Mucosa of stomach (tissue), 1 donor: ENCODE data around the gene PPP1R1A.

Source experiments
- H3K27me3 ChIP-seq: one replicate; pipeline ENCODE4 v1.7.0; 2013; ENCODE audit warnings: mild to moderate bottlenecking, low read length; ENCODE audit not compliant: control insufficient read depth, insufficient read depth
- H3K36me3 ChIP-seq: one replicate; pipeline ENCODE4 v1.7.0; 2013; ENCODE audit warnings: low read length; ENCODE audit not compliant: control insufficient read depth, insufficient read depth
- H3K4me1 ChIP-seq: one replicate; pipeline ENCODE4 v1.7.0; 2013; ENCODE audit warnings: mild to moderate bottlenecking, low read length; ENCODE audit not compliant: control insufficient read depth, insufficient read depth
- H3K4me3 ChIP-seq: one replicate; pipeline ENCODE4 v1.7.0; 2013; ENCODE audit warnings: low read length
- H3K9ac ChIP-seq: one replicate; pipeline ENCODE4 v1.7.0; 2013; ENCODE audit warnings: mild to moderate bottlenecking, low read length, moderate library complexity
- H3K9me3 ChIP-seq: one replicate; pipeline ENCODE4 v1.7.0; 2013; ENCODE audit warnings: mild to moderate bottlenecking, low read length, moderate library complexity; ENCODE audit not compliant: control insufficient read depth
- donor health status: Pancreatic carcinoma.

PPP1R1A gene

DNA sequence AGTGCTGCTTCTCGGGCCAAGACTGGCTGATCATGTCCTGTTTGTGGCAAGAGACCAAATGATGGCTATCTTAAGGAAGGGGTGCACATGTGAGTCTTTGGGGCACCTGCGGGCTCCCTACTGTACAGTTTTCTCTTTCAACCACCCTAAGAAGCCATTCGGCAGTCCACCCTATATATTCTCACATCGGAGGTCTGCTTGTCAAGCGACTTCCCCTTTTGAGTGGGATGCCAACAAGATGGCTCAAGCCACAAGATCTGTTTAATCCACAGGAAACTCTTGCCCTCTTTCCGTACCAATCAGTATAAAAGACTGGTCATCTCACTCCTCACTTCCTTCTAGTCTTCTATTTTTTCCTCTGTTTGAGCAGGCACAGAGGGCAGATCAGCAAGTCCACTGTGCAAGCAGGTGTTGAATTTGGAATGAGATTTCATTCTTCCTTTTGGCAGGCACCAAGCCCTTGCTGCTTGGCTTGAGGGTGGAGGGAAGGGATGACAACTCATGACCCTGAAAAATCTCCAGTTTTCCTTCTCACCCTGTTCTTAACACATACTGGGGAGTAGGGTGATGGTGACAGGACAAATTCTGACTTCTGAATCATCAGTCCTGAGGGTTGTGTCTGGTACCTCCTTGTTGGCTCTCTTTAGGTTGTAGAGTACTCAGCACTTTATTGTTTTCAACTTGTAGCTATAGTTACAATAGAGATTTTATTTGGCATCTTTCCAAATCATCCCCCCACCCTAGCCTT, 28.6 kb upstream of the PPP1R1A start:
- no peaks in the 10 kb centered on the region for H3K4me1 ChIP-seq
- H3K4me3 ChIP-seq = no peak overlapping the region
- peaks cover 10% of the 10 kb centered on the region for H3K27me3 ChIP-seq
- no peaks in the 10 kb centered on the region for H3K9me3 ChIP-seq
- H3K36me3 ChIP-seq = no peaks in the 10 kb centered on the region
- no peak overlapping the region for H3K9ac ChIP-seq

GRCh38 chr12:54612225-54612750, 23.8 kb upstream of the PPP1R1A start:
- Histone ChIP-seq H3K27me3 (peaks cover 10% of the 10 kb centered on the region), H3K9me3 (no peaks in the 10 kb centered on the region), H3K36me3 (no peaks in the 10 kb centered on the region), H3K4me1 (no peaks in the 10 kb centered on the region), H3K9ac (no peak overlapping the region), H3K4me3 (no peak overlapping the region)

DNA sequence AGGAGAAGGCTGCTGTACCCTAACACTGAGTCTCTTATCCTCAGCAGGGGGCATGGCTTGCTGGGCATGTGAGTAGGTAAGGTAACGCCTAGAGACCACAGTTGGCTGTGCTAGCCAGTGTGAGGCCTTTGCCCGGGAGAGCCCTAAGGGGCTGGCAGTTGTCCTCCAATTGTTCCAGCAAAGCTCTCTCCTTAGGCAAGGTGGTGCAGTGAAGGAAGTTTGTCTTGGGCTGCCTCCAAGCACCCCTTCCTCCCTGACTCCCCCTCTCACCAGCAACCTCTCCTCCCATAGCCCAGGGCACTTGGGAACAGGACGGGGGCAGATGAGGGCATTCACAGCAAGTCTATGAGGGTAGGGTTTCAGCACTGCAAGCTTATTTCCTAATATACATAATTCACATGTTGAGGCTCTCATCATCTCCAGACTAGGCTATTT, 23.3 kb upstream of the PPP1R1A start:
- Histone ChIP-seq H3K4me1 (no peaks in the 10 kb centered on the region), H3K36me3 (no peaks in the 10 kb centered on the region), H3K9me3 (no peaks in the 10 kb centered on the region), H3K27me3 (peaks cover 10% of the 10 kb centered on the region), H3K9ac (no peak overlapping the region), H3K4me3 (no peak overlapping the region)

DNA sequence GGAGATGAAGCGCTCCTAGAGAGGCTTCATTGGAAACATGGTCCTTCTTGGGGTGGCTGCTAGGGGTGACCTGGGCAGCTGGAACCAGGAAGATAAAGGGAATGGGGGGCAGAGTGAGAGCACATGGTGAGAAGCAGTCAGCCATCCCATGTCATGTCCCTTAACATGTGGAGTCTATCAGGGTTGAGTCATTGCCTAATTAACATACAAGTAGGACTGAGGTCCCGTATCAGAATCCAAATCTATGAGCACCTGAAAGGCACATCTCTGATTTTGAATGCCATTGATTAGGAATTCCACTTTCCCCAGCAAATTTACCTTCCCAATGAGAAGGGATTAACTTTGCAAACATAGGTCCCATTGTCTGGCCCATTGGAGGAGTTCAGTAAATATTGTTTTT, 20.3 kb upstream of the PPP1R1A start:
- H3K36me3 ChIP-seq = no peaks in the 10 kb centered on the region
- H3K9ac ChIP-seq = no peak overlapping the region
- no peaks in the 10 kb centered on the region for H3K4me1 ChIP-seq
- no peak overlapping the region for H3K4me3 ChIP-seq
- H3K9me3 ChIP-seq = no peaks in the 10 kb centered on the region
- peaks cover 7% of the 10 kb centered on the region for H3K27me3 ChIP-seq

DNA sequence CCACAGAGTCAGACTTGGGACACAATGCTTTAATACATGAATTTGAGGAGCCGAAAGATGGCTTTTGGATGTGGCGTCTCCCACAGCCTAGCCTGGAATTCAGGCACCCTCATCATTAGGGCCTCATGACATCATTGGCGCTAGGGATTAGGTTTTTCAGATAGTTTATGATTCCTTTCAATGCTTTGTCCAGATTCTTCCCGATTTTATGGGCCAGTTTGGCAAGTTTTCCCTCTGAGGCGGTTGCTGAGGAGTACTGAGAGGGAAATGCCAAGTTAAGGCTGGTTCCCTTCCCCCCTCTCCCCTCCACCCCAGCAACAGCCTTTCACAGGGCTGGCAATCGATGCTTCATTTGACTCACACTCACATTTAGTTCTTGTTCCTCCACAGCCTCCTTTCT, 19.7 kb upstream of the PPP1R1A start:
- H3K27me3 ChIP-seq = peaks cover 4% of the 10 kb centered on the region
- H3K9me3 ChIP-seq = no peaks in the 10 kb centered on the region
- no peaks in the 10 kb centered on the region for H3K4me1 ChIP-seq
- no peak overlapping the region for H3K4me3 ChIP-seq
- H3K9ac ChIP-seq = no peak overlapping the region
- H3K36me3 ChIP-seq = no peaks in the 10 kb centered on the region

- Histone ChIP-seq H3K27me3 (no peaks in the 10 kb centered on the region), H3K4me1 (no peaks in the 10 kb centered on the region), H3K9ac (no peak overlapping the region), H3K4me3 (no peak overlapping the region), H3K36me3 (no peaks in the 10 kb centered on the region), H3K9me3 (no peaks in the 10 kb centered on the region)
Observed at GRCh38 chr12:54606556-54606955, 18.1 kb upstream of the PPP1R1A start.

- no peak overlapping the region for H3K4me3 ChIP-seq
- no peaks in the 10 kb centered on the region for H3K27me3 ChIP-seq
- H3K36me3 ChIP-seq = no peaks in the 10 kb centered on the region
- no peak overlapping the region for H3K9ac ChIP-seq
- no peaks in the 10 kb centered on the region for H3K9me3 ChIP-seq
- no peaks in the 10 kb centered on the region for H3K4me1 ChIP-seq
Observed at GRCh38 chr12:54605138-54605970, 16.9 kb upstream of the PPP1R1A start.

DNA sequence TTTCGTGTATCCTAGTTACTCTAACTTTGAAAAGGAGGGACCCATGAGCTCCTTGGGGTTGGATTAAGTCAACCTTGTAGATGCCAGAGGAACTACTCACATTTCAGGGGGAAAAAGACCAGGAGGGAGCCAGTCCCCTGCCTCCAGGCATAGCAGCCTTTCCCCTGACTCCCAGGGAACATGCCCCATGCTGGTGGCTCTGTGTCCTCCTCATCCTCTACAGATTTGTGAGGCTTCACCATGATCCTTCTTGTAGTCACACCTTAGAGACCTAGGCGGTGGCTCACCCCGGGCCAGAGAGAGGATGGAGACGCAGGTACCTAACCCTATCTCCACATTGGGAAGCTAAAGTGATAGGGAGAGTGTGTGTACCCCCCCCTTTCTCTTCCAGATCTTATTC, 16.0 kb upstream of the PPP1R1A start:
- no peak overlapping the region for H3K4me3 ChIP-seq
- H3K36me3 ChIP-seq = no peaks in the 10 kb centered on the region
- no peak overlapping the region for H3K9ac ChIP-seq
- H3K9me3 ChIP-seq = no peaks in the 10 kb centered on the region
- no peaks in the 10 kb centered on the region for H3K4me1 ChIP-seq
- H3K27me3 ChIP-seq = no peaks in the 10 kb centered on the region

- H3K36me3 ChIP-seq = no peaks in the 10 kb centered on the region
- H3K27me3 ChIP-seq = no peaks in the 10 kb centered on the region
- no peaks in the 10 kb centered on the region for H3K4me1 ChIP-seq
- H3K4me3 ChIP-seq = no peak overlapping the region
- H3K9me3 ChIP-seq = no peaks in the 10 kb centered on the region
- no peak overlapping the region for H3K9ac ChIP-seq
Observed at GRCh38 chr12:54603872-54604271, 15.4 kb upstream of the PPP1R1A start.

- no peak overlapping the region for H3K9ac ChIP-seq
- H3K4me3 ChIP-seq = no peak overlapping the region
- no peaks in the 10 kb centered on the region for H3K36me3 ChIP-seq
- no peaks in the 10 kb centered on the region for H3K9me3 ChIP-seq
- H3K4me1 ChIP-seq = no peaks in the 10 kb centered on the region
- H3K27me3 ChIP-seq = no peaks in the 10 kb centered on the region
Observed at GRCh38 chr12:54603173-54603814, 14.8 kb upstream of the PPP1R1A start.

GRCh38 chr12:54602661-54603060, 14.2 kb upstream of the PPP1R1A start:
- Histone ChIP-seq H3K27me3 (no peaks in the 10 kb centered on the region), H3K36me3 (no peaks in the 10 kb centered on the region), H3K9me3 (no peaks in the 10 kb centered on the region), H3K4me1 (no peaks in the 10 kb centered on the region), H3K9ac (no peak overlapping the region), H3K4me3 (no peak overlapping the region)

DNA sequence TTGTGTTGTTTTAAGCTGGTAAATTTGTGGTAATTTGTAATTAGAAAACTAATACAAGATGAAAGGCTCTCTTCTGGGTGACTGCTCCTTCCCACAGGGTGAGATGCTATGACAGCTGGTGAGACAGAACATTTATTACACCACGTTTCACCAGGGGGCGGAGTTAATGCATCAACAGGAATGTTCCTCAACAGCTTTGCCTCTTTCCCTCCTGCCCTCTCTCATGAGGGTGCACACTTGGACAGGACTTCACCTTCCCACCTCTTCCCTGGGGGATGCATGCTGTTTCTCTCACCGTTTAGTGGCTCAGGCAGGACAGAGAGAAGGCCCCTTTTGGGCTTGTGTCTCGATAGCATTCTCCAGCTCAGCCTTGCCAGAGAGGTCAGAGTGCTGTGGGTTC, 13.4 kb upstream of the PPP1R1A start:
- Histone ChIP-seq H3K4me1 (no peaks in the 10 kb centered on the region), H3K4me3 (no peak overlapping the region), H3K9me3 (no peaks in the 10 kb centered on the region), H3K9ac (no peak overlapping the region), H3K27me3 (peaks cover 3% of the 10 kb centered on the region), H3K36me3 (no peaks in the 10 kb centered on the region)
